Ovary (tissue), 3 donors: Measurements from ENCODE around the gene TEX36.

Experiments used
- EP300 ChIP-seq: sonication (generic); formaldehyde crosslinking; IDR thresholded peaks from one replicate; pipeline ENCODE4 v1.6.1; 2017; ENCODE audit warnings: antibody characterized with exemption
- POLR2A ChIP-seq: fragments of 450-650 bp; IDR thresholded peaks from one replicate; pipeline ENCODE4 v1.6.1; 2017; ENCODE audit warnings: antibody characterized with exemption, mild to moderate bottlenecking, moderate library complexity
- TF ChIP-seq, protein P1 (sequence below), 3 donors: fragments of 450-650 bp in 2 of 3; fragments of 200-600 bp in 1 of 3; IDR thresholded peaks; one replicate each; pipeline versions ENCODE4 v1.5.1 to v1.8.0; 2016 to 2022; ENCODE audit warnings: antibody characterized with exemption in 3 of 3, mild to moderate bottlenecking in 1 of 3
- donor health status: DM: no; HTN: no; CAD: no.

DNA sequence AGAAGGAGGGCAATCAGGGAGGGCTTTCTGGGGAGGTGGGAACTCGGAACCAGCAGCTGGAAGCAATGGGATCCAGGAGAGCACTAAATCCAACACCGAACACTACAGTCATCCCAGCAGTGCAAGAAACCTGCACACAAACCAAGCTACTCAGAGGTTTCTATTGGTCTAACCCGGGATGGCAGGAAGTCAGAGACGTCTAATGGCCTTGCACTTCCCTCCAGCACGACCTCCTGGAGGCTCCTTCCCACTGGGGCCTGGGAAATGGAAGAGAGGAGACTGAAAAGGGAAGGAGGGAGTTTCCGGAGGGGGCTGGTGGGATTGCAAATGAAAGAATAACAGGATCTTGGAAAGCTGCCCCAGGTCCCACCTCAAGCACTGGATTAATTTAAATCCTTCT, 56.3 kb downstream of the TEX36 start:
- TF ChIP-seq, protein P1, sequence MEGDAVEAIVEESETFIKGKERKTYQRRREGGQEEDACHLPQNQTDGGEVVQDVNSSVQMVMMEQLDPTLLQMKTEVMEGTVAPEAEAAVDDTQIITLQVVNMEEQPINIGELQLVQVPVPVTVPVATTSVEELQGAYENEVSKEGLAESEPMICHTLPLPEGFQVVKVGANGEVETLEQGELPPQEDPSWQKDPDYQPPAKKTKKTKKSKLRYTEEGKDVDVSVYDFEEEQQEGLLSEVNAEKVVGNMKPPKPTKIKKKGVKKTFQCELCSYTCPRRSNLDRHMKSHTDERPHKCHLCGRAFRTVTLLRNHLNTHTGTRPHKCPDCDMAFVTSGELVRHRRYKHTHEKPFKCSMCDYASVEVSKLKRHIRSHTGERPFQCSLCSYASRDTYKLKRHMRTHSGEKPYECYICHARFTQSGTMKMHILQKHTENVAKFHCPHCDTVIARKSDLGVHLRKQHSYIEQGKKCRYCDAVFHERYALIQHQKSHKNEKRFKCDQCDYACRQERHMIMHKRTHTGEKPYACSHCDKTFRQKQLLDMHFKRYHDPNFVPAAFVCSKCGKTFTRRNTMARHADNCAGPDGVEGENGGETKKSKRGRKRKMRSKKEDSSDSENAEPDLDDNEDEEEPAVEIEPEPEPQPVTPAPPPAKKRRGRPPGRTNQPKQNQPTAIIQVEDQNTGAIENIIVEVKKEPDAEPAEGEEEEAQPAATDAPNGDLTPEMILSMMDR (IDR thresholded peaks at IDR 0.05), result no peak
- TF ChIP-seq EP300, result no peak
- no peak for TF ChIP-seq POLR2A
